ENCODE measurements around the gene UBTD1.

UBTD1 gene

GRCh38 chr10:97598407-97599271, 99.9 kb downstream of the UBTD1 start:
- TF ChIP-seq CTCF (IDR thresholded peaks at IDR 0.05; ENCODE audit: insufficient read depth, low read length, poor library complexity, severe bottlenecking) (no peak), EZH2phosphoT487 (conservative IDR thresholded peaks at IDR 0.05; ENCODE audit: low read length) (no peak)
- Histone ChIP-seq H3F3A (ENCODE audit: insufficient read depth) (no peaks in the 10 kb centered on the region), H3K9me2 (replicated peaks; ENCODE audit: insufficient read depth, low read length) (no peaks in the 10 kb centered on the region)

GRCh38 chr10:97599272-97599619, 100.5 kb downstream of the UBTD1 start:
- Histone ChIP-seq H3K79me2 (ENCODE audit: insufficient read depth, low read length) (no peaks in the 10 kb centered on the region), H2AFZ (ENCODE audit: low read depth, low read length, severe bottlenecking) (no peak overlapping the region), H3K27ac (ENCODE audit: low read depth, low read length) (no peak overlapping the region), H3K9me3 (ENCODE audit: insufficient read depth, low read length) (no peaks in the 10 kb centered on the region), H3K4me3 (ENCODE audit: insufficient read depth, low read length, poor library complexity, severe bottlenecking) (no peak overlapping the region), H3F3A (ENCODE audit: insufficient read depth) (no peaks in the 10 kb centered on the region), H3K36me3 (ENCODE audit: low read length) (no peaks in the 10 kb centered on the region), H3K9me2 (replicated peaks; ENCODE audit: insufficient read depth, low read length) (no peaks in the 10 kb centered on the region), H3K27me3 (ENCODE audit: low read length) (no peaks in the 10 kb centered on the region), H3K4me2 (ENCODE audit: low read depth, low read length, poor library complexity, severe bottlenecking) (no peak overlapping the region), H4K20me1 (ENCODE audit: low read depth, low read length) (no peaks in the 10 kb centered on the region), H3K9ac (ENCODE audit: low read length) (no peak overlapping the region)
- TF ChIP-seq CTCF (IDR thresholded peaks at IDR 0.05; ENCODE audit: insufficient read depth, low read length, poor library complexity, severe bottlenecking) (no peak), EZH2phosphoT487 (conservative IDR thresholded peaks at IDR 0.05; ENCODE audit: low read length) (no peak)

More at GRCh38 chr10:97598407-97599271, 99.9 kb downstream of the UBTD1 start:
- Histone ChIP-seq H3K27ac (ENCODE audit: low read depth, low read length) (no peak overlapping the region), H3K27me3 (ENCODE audit: low read length) (no peaks in the 10 kb centered on the region), H3K9ac (ENCODE audit: low read length) (no peak overlapping the region), H3K36me3 (ENCODE audit: low read length) (no peaks in the 10 kb centered on the region), H3K4me3 (ENCODE audit: insufficient read depth, low read length, poor library complexity, severe bottlenecking) (no peak overlapping the region), H2AFZ (ENCODE audit: low read depth, low read length, severe bottlenecking) (no peak overlapping the region), H3K79me2 (ENCODE audit: insufficient read depth, low read length) (no peaks in the 10 kb centered on the region), H4K20me1 (ENCODE audit: low read depth, low read length) (no peaks in the 10 kb centered on the region), H3K4me2 (ENCODE audit: low read depth, low read length, poor library complexity, severe bottlenecking) (no peak overlapping the region), H3K9me3 (ENCODE audit: insufficient read depth, low read length) (no peaks in the 10 kb centered on the region)

- Histone ChIP-seq H3K4me3 (ENCODE audit: insufficient read depth, low read length, poor library complexity, severe bottlenecking) (no peak overlapping the region), H3K36me3 (ENCODE audit: low read length) (no peaks in the 10 kb centered on the region), H3K4me2 (ENCODE audit: low read depth, low read length, poor library complexity, severe bottlenecking) (no peak overlapping the region), H3K27me3 (ENCODE audit: low read length) (no peaks in the 10 kb centered on the region), H3K9me3 (ENCODE audit: insufficient read depth, low read length) (no peaks in the 10 kb centered on the region), H3K9ac (ENCODE audit: low read length) (no peak overlapping the region), H3F3A (ENCODE audit: insufficient read depth) (no peaks in the 10 kb centered on the region), H2AFZ (ENCODE audit: low read depth, low read length, severe bottlenecking) (no peak overlapping the region), H4K20me1 (ENCODE audit: low read depth, low read length) (no peaks in the 10 kb centered on the region), H3K27ac (ENCODE audit: low read depth, low read length) (no peak overlapping the region), H3K79me2 (ENCODE audit: insufficient read depth, low read length) (no peaks in the 10 kb centered on the region), H3K9me2 (replicated peaks; ENCODE audit: insufficient read depth, low read length) (no peaks in the 10 kb centered on the region)
- TF ChIP-seq EZH2phosphoT487 (conservative IDR thresholded peaks at IDR 0.05; ENCODE audit: low read length): no peak
- no peak for TF ChIP-seq CTCF (IDR thresholded peaks at IDR 0.05; ENCODE audit: insufficient read depth, low read length, poor library complexity, severe bottlenecking)
These were observed 101.9 kb downstream of the UBTD1 start for GRCh38 chr10:97600616-97601015.

All from SU-DHL-6 (cell line).